Measurements from ENCODE around the gene PHLDB1.

PHLDB1 gene

GRCh38 chr11:118697346-118697745 is 89.9 kb downstream of the PHLDB1 start:
- WGBS (ENCODE audit: insufficient coverage) = 98% methylated on average over 6 of the region's 8 CpGs
- Histone ChIP-seq H3K36me3 (ENCODE audit: control insufficient read depth in 4 of 4, insufficient read depth in 4 of 4, low read length in 3 of 4) (no peaks in the 10 kb centered on the region), H3K9me3 (ENCODE audit: control extremely low read depth in 1 of 5, control insufficient read depth in 4 of 5, insufficient read depth in 2 of 5, low read depth in 1 of 5, low read length in 4 of 5) (peaks cover 0 to 3% (median 0%) of the 10 kb centered on the region in 5 experiments), H3K27me3 (replicated peaks in 2 of 5; ENCODE audit: control insufficient read depth in 4 of 5, insufficient read depth in 5 of 5, low read length in 4 of 5) (no peaks in the 10 kb centered on the region), H3K4me1 (ENCODE audit: control extremely low read depth in 1 of 4, control insufficient read depth in 4 of 4, insufficient read depth in 4 of 4, low read length in 3 of 4) (peaks cover 0 to 8% (median 3%) of the 10 kb centered on the region in 4 experiments), H3K27ac (ENCODE audit: insufficient read depth in 1 of 2, low read depth in 1 of 2, low read length in 2 of 2, poor library complexity in 1 of 2, severe bottlenecking in 2 of 2) (no peak overlapping the region), H3K4me3 (ENCODE audit: control insufficient read depth in 1 of 7, extremely low read depth in 1 of 7, insufficient read depth in 4 of 7, low read depth in 2 of 7, low read length in 6 of 7) (no peak overlapping the region)
- CTCF ChIA-PET = interaction anchor here (0.8 to 5.7 kb wide), 2 partner anchors 8 to 211 kb away, joined by 3 to 34 read pairs; no protein-coding TSS in a partner anchor
- POLR2A ChIA-PET = no interaction called here
- DNase-seq = no peak

GRCh38 chr11:118699506-118700220 is 92.2 kb downstream of the PHLDB1 start:
- Histone ChIP-seq H3K27me3 (replicated peaks in 2 of 5; ENCODE audit: control insufficient read depth in 4 of 5, insufficient read depth in 5 of 5, low read length in 4 of 5) (no peaks in the 10 kb centered on the region), H3K27ac (ENCODE audit: insufficient read depth in 1 of 2, low read depth in 1 of 2, low read length in 2 of 2, poor library complexity in 1 of 2, severe bottlenecking in 2 of 2) (no peak overlapping the region), H3K4me1 (ENCODE audit: control extremely low read depth in 1 of 4, control insufficient read depth in 4 of 4, insufficient read depth in 4 of 4, low read length in 3 of 4) (peaks cover 0 to 11% (median 7%) of the 10 kb centered on the region in 4 experiments), H3K4me3 (ENCODE audit: control insufficient read depth in 1 of 7, extremely low read depth in 1 of 7, insufficient read depth in 4 of 7, low read depth in 2 of 7, low read length in 6 of 7) (no peak overlapping the region), H3K36me3 (ENCODE audit: control insufficient read depth in 4 of 4, insufficient read depth in 4 of 4, low read length in 3 of 4) (no peaks in the 10 kb centered on the region), H3K9me3 (ENCODE audit: control extremely low read depth in 1 of 5, control insufficient read depth in 4 of 5, insufficient read depth in 2 of 5, low read depth in 1 of 5, low read length in 4 of 5) (peaks cover 0 to 3% (median 0%) of the 10 kb centered on the region in 5 experiments)
- POLR2A ChIA-PET = no interaction called here
- 100% methylated on average over 6 of the region's 7 CpGs for WGBS (ENCODE audit: insufficient coverage)
- no peak for DNase-seq
- CTCF ChIA-PET = no interaction called here

DNA sequence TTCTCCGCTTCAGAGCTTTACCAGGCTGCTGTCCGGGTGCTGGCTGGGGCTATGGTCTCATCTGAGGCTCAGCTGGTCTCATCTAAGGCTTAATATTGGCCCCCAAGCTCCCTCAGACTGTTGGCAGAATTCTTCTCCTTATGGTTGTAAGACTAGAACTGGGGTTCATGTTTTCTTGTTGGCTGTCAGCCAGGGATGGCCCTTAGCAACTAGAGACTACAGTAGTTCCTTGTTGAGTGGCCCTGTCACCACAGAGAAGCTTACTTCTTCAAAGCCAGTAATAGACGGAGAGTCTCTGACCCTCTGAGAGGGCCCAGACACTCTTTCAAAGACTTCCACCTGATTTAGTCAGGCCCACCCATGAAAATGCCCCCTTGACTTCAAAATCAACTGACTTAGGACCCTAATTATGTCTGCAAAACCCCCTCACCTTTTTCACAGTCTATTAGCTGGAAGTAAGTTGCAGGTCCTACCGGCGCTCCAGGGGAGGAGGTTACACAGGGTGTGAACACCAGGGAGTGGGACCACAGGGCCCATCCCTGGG is 96.2 kb downstream of the PHLDB1 start:
- H3K27me3 ChIP-seq (replicated peaks in 2 of 5; ENCODE audit: control insufficient read depth in 4 of 5, insufficient read depth in 5 of 5, low read length in 4 of 5) = peaks cover 0 to 1% (median 0%) of the 10 kb centered on the region in 5 experiments
- no peaks in the 10 kb centered on the region for H3K36me3 ChIP-seq (ENCODE audit: control insufficient read depth in 4 of 4, insufficient read depth in 4 of 4, low read length in 3 of 4)
- H3K4me3 ChIP-seq (ENCODE audit: control insufficient read depth in 1 of 7, extremely low read depth in 1 of 7, insufficient read depth in 4 of 7, low read depth in 2 of 7, low read length in 6 of 7) = no peak overlapping the region
- peak; percentile 18 to 73 (median 71) for DNase-seq
- H3K4me1 ChIP-seq (ENCODE audit: control extremely low read depth in 1 of 4, control insufficient read depth in 4 of 4, insufficient read depth in 4 of 4, low read length in 3 of 4) = peaks cover 0 to 34% (median 29%) of the 10 kb centered on the region in 4 experiments
- CTCF ChIA-PET = interaction anchor here (3.0 to 5.0 kb wide), 2 partner anchors 9 to 14 kb away, joined by 7 to 34 read pairs; no protein-coding TSS in a partner anchor
- WGBS (ENCODE audit: insufficient coverage) = 84% methylated on average over 5 of the region's 5 CpGs
- H3K27ac ChIP-seq (ENCODE audit: insufficient read depth in 1 of 2, low read depth in 1 of 2, low read length in 2 of 2, poor library complexity in 1 of 2, severe bottlenecking in 2 of 2) = no peak overlapping the region
- peaks cover 0 to 3% (median 0%) of the 10 kb centered on the region in 5 experiments for H3K9me3 ChIP-seq (ENCODE audit: control extremely low read depth in 1 of 5, control insufficient read depth in 4 of 5, insufficient read depth in 2 of 5, low read depth in 1 of 5, low read length in 4 of 5)
- POLR2A ChIA-PET = no interaction called here

- DNase-seq = peak; percentile 56 to 84 (median 74)
- 8% methylated on average over 8 of the region's 15 CpGs for WGBS (ENCODE audit: insufficient coverage)
- peaks cover 0 to 1% (median 0%) of the 10 kb centered on the region in 5 experiments for H3K27me3 ChIP-seq (replicated peaks in 2 of 5; ENCODE audit: control insufficient read depth in 4 of 5, insufficient read depth in 5 of 5, low read length in 4 of 5)
- no peaks in the 10 kb centered on the region for H3K36me3 ChIP-seq (ENCODE audit: control insufficient read depth in 4 of 4, insufficient read depth in 4 of 4, low read length in 3 of 4)
- H3K4me3 ChIP-seq (ENCODE audit: control insufficient read depth in 1 of 7, extremely low read depth in 1 of 7, insufficient read depth in 4 of 7, low read depth in 2 of 7, low read length in 6 of 7) = peak overlapping the region in 3 of 7 experiments; percentile 11 to 45 (median 16)
- POLR2A ChIA-PET = interaction anchor here (0.9 to 1.9 kb wide), 2 partner anchors 13 to 86 kb away, joined by 3 to 7 read pairs; partner anchors contain the start of gene DDX6
- CTCF ChIA-PET = interaction anchor here (1.1 to 5.0 kb wide), 4 partner anchors 11 to 208 kb away, joined by 3 to 34 read pairs (median 6); no protein-coding TSS in a partner anchor
- H3K4me1 ChIP-seq (ENCODE audit: control extremely low read depth in 1 of 4, control insufficient read depth in 4 of 4, insufficient read depth in 4 of 4, low read length in 3 of 4) = peaks cover 0 to 34% (median 29%) of the 10 kb centered on the region in 4 experiments
- H3K27ac ChIP-seq (ENCODE audit: insufficient read depth in 1 of 2, low read depth in 1 of 2, low read length in 2 of 2, poor library complexity in 1 of 2, severe bottlenecking in 2 of 2) = no peak overlapping the region
- H3K9me3 ChIP-seq (ENCODE audit: control extremely low read depth in 1 of 5, control insufficient read depth in 4 of 5, insufficient read depth in 2 of 5, low read depth in 1 of 5, low read length in 4 of 5) = peaks cover 0 to 3% (median 0%) of the 10 kb centered on the region in 5 experiments
Observed at GRCh38 chr11:118705111-118705741, 97.8 kb downstream of the PHLDB1 start.

DNA sequence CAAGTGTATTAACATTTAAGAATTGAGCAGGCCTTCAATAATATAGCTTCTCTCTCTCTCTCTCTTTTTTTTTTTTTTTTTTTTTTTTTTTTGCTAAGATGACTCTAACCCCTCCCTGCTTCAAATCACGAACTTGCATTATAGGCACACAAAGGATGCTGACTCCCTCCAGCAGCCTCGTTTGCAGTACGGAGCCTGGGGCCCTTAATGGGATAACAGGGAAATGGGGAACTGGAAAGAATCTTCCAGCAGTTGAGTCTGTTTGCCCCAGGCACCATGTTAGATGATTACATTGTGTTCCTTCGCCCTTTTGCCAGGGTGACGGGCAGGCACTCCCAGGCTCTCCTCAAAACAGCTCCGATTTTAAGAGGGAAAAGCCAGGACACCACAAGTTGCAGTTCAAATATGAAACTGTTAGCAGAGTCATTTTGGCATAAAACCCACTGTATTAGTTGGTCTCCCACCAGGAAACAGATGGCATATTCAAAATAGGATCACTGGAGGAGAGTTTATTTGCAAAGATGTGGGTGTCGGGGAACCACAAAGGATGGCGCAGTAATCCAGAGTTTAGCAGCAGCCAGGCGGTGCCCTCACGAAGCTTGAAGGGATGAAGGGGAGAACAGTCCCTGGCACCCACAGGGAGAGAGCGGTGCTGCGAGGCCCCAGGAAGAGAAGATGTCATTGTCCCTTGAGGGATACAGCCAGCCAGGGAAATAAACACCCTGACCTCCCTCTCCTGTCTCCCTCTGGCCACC is 98.6 kb downstream of the PHLDB1 start:
- Histone ChIP-seq H3K9me3 (ENCODE audit: control extremely low read depth in 1 of 5, control insufficient read depth in 4 of 5, insufficient read depth in 2 of 5, low read depth in 1 of 5, low read length in 4 of 5) (no peaks in the 10 kb centered on the region), H3K4me1 (ENCODE audit: control extremely low read depth in 1 of 4, control insufficient read depth in 4 of 4, insufficient read depth in 4 of 4, low read length in 3 of 4) (peaks cover 0 to 34% (median 29%) of the 10 kb centered on the region in 4 experiments), H3K4me3 (ENCODE audit: control insufficient read depth in 1 of 7, extremely low read depth in 1 of 7, insufficient read depth in 4 of 7, low read depth in 2 of 7, low read length in 6 of 7) (peak overlapping the region in 3 of 7 experiments; percentile 16 to 38 (median 24)), H3K27me3 (replicated peaks in 2 of 5; ENCODE audit: control insufficient read depth in 4 of 5, insufficient read depth in 5 of 5, low read length in 4 of 5) (peaks cover 0 to 1% (median 0%) of the 10 kb centered on the region in 5 experiments), H3K36me3 (ENCODE audit: control insufficient read depth in 4 of 4, insufficient read depth in 4 of 4, low read length in 3 of 4) (no peaks in the 10 kb centered on the region), H3K27ac (ENCODE audit: insufficient read depth in 1 of 2, low read depth in 1 of 2, low read length in 2 of 2, poor library complexity in 1 of 2, severe bottlenecking in 2 of 2) (no peak overlapping the region)
- peak; percentile 18 to 80 (median 76) for DNase-seq
- 23% methylated on average over 10 of the region's 12 CpGs for WGBS (ENCODE audit: insufficient coverage)
- ChIA-PET CTCF (interaction anchor here (1.2 to 5.0 kb wide), 3 partner anchors 12 to 44 kb away, joined by 4 to 34 read pairs (median 5); no protein-coding TSS in a partner anchor), POLR2A (interaction anchor here (0.9 to 1.9 kb wide), 2 partner anchors 14 to 85 kb away, joined by 3 to 7 read pairs; partner anchors contain the start of gene DDX6)

DNA sequence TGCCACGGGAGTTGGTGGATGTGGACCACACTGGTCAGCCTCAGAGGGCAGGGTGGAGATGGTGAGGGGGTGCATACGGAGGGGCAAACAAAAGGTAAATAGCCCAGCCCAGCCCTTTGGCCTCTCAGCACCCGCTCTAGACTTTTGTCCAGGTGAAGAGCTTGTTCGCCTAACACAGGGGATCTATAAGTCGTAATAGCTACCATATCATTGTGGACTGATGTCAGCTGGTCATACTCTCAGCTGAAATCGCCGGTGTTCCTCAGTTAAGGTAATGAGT is 99.1 kb downstream of the PHLDB1 start:
- 100% methylated on average over 4 of the region's 7 CpGs for WGBS (ENCODE audit: insufficient coverage)
- H3K36me3 ChIP-seq (ENCODE audit: control insufficient read depth in 4 of 4, insufficient read depth in 4 of 4, low read length in 3 of 4) = no peaks in the 10 kb centered on the region
- ChIA-PET CTCF (interaction anchor here (1.2 to 5.0 kb wide), 3 partner anchors 12 to 44 kb away, joined by 4 to 34 read pairs (median 5); no protein-coding TSS in a partner anchor), POLR2A (interaction anchor here (1.9 kb wide), 1 partner anchor 85 kb away, joined by 7 read pairs; the partner anchor contains the start of gene DDX6)
- H3K27ac ChIP-seq (ENCODE audit: insufficient read depth in 1 of 2, low read depth in 1 of 2, low read length in 2 of 2, poor library complexity in 1 of 2, severe bottlenecking in 2 of 2) = no peak overlapping the region
- no peak for DNase-seq
- no peak overlapping the region for H3K4me3 ChIP-seq (ENCODE audit: control insufficient read depth in 1 of 7, extremely low read depth in 1 of 7, insufficient read depth in 4 of 7, low read depth in 2 of 7, low read length in 6 of 7)
- peaks cover 0 to 1% (median 0%) of the 10 kb centered on the region in 5 experiments for H3K27me3 ChIP-seq (replicated peaks in 2 of 5; ENCODE audit: control insufficient read depth in 4 of 5, insufficient read depth in 5 of 5, low read length in 4 of 5)
- no peaks in the 10 kb centered on the region for H3K9me3 ChIP-seq (ENCODE audit: control extremely low read depth in 1 of 5, control insufficient read depth in 4 of 5, insufficient read depth in 2 of 5, low read depth in 1 of 5, low read length in 4 of 5)
- H3K4me1 ChIP-seq (ENCODE audit: control extremely low read depth in 1 of 4, control insufficient read depth in 4 of 4, insufficient read depth in 4 of 4, low read length in 3 of 4) = peaks cover 0 to 34% (median 29%) of the 10 kb centered on the region in 4 experiments
